Endothelial cell of umbilical vein (primary cell): ENCODE data around the gene ANKRD23. TPM values are rescaled to one million over a fixed set of nuclear protein-coding genes. Genes with fewer than 3 reads are reported as not detected.

Experiments
- BruUV-seq: library from RNA; stranded (reverse); fragments of 400-500 nt; replicated peaks from 2 replicates; lab custom pipeline; 2021; lab: Mats Ljungman, UMichigan
- CTCF ChIA-PET: fragments of 300-600, 350-600 bp; sonication (Branson Sonifier 250); formaldehyde crosslinking; loops from one replicate; lab custom pipeline; 2021; ENCODE audit warnings: antibody characterized with exemption, inconsistent platforms; lab: Charles Lee
- POLR2A ChIA-PET: fragments of 300-600, 350-600 bp; sonication (Branson Sonifier 250); formaldehyde crosslinking; loops from one replicate; lab custom pipeline; 2021; ENCODE audit warnings: antibody characterized with exemption, inconsistent platforms; lab: Charles Lee
- DNase-seq: peaks from one replicate; pipeline ENCODE4 v3.0.0-alpha.2; 2011; ENCODE audit warnings: low read depth, low spot score
- FAIRE-seq: peaks from 2 replicates; lab custom pipeline; 2011; peaks lifted over from hg19 to GRCh38; lab: Jason Lieb, UNC
- H2AFZ ChIP-seq: 2 replicates; pipeline ENCODE4 v1.6.0; 2012; ENCODE audit warnings: low read depth, low read length, control low read depth, inconsistent platforms
- H3K27ac ChIP-seq: 2 replicates; pipeline ENCODE4 v1.5.1; 2011; ENCODE audit warnings: low read depth, mild to moderate bottlenecking, control low read depth, low read length, moderate library complexity; ENCODE audit not compliant: insufficient read depth
- H3K27me3 ChIP-seq, 2 experiments: 2 replicates each; pipeline versions ENCODE4 v1.6.0 to v1.6.1; 2011; ENCODE audit warnings: low read length in 2 of 2, mixed read lengths in 1 of 2; ENCODE audit not compliant: control insufficient read depth in 2 of 2, insufficient read depth in 2 of 2
- H3K36me3 ChIP-seq, 2 experiments: 2 replicates in 1 of 2; 3 replicates in 1 of 2; pipeline ENCODE4 v1.5.1; 2011; ENCODE audit warnings: low read length in 2 of 2, mild to moderate bottlenecking in 1 of 2, moderate library complexity in 1 of 2; ENCODE audit not compliant: control insufficient read depth in 2 of 2, insufficient read depth in 2 of 2; ENCODE audit errors: extremely low read depth in 1 of 2
- H3K4me1 ChIP-seq: 3 replicates; pipeline ENCODE4 v1.5.1; 2011; ENCODE audit warnings: mild to moderate bottlenecking, low read length; ENCODE audit not compliant: control insufficient read depth, insufficient read depth; ENCODE audit errors: extremely low read depth
- H3K4me2 ChIP-seq: 2 replicates; pipeline ENCODE4 v1.6.1; 2011; ENCODE audit warnings: low read length, control low read depth, mixed read lengths; ENCODE audit not compliant: insufficient read depth
- H3K4me3 ChIP-seq, 3 experiments: fragments of 200-600 bp in 1 of 3; sonication (generic), shearing (Covaris generic) in 1 of 3; replicated peaks in 1 of 3; 2 replicates each; pipeline ENCODE4 v1.5.1; 2011 to 2016; ENCODE audit warnings: control low read depth in 3 of 3, low read length in 3 of 3, mild to moderate bottlenecking in 2 of 3, inconsistent platforms in 1 of 3, low read depth in 1 of 3, moderate library complexity in 1 of 3; ENCODE audit not compliant: insufficient read depth in 1 of 3
- H3K79me2 ChIP-seq: 2 replicates; pipeline ENCODE4 v1.6.0; 2012; ENCODE audit warnings: low read length, inconsistent platforms; ENCODE audit not compliant: control insufficient read depth, insufficient read depth
- H3K9ac ChIP-seq: replicated peaks from 2 replicates; pipeline ENCODE3; 2011; ENCODE audit warnings: low read length, control low read depth; ENCODE audit not compliant: insufficient read depth; ENCODE audit errors: extremely low read depth
- H3K9me1 ChIP-seq: replicated peaks from 3 replicates; pipeline ENCODE4 v1.6.0; 2011; ENCODE audit warnings: mild to moderate bottlenecking, low read length; ENCODE audit not compliant: control insufficient read depth, insufficient read depth; ENCODE audit errors: extremely low read depth
- H3K9me3 ChIP-seq: replicated peaks from 2 replicates; pipeline ENCODE4 v1.5.1; 2012; ENCODE audit warnings: low read length, inconsistent platforms; ENCODE audit not compliant: control insufficient read depth, insufficient read depth
- H4K20me1 ChIP-seq: replicated peaks from 2 replicates; pipeline ENCODE3; 2011; ENCODE audit warnings: mild to moderate bottlenecking, low read length; ENCODE audit not compliant: control insufficient read depth, insufficient read depth; ENCODE audit errors: extremely low read depth
- EZH2 ChIP-seq: IDR thresholded peaks from 2 replicates; pipeline ENCODE4 v1.6.1; 2012; ENCODE audit warnings: borderline replicate concordance, low read depth, mild to moderate bottlenecking, moderate library complexity, low read length, inconsistent platforms; ENCODE audit not compliant: severe bottlenecking
- GATA2 ChIP-seq: IDR thresholded peaks from 2 replicates; pipeline ENCODE4 v1.7.0; 2011; ENCODE audit warnings: low read depth, mild to moderate bottlenecking, moderate library complexity, mixed read lengths, low read length; ENCODE audit not compliant: insufficient read length, insufficient read depth
- JUN ChIP-seq: IDR thresholded peaks from 2 replicates; pipeline ENCODE4 v1.6.1; 2011; ENCODE audit warnings: borderline replicate concordance, low read depth; ENCODE audit not compliant: insufficient read length, insufficient read depth
- MYC ChIP-seq: IDR thresholded peaks from one replicate; pipeline ENCODE4 v1.6.1; 2011; ENCODE audit warnings: mild to moderate bottlenecking, low read depth, low read length
- POLR2A ChIP-seq: IDR thresholded peaks from 2 replicates; pipeline ENCODE4 v1.6.1; 2012; ENCODE audit warnings: low read depth, mild to moderate bottlenecking, control low read depth, low read length
- dilution Hi-C: fragments of 300-500 bp; cut with MboI; formaldehyde crosslinking; loops from one replicate; pipeline ENCODE4 v1.15.0; 2019; ENCODE audit warnings: low sequenced_read_pairs; ENCODE audit not compliant: extremely low pct_ligation_motif_present
- intact Hi-C: fragments of 100-400 bp; cut with micrococcal nuclease; formaldehyde crosslinking; loops from one replicate; pipeline ENCODE4 v1.10.0; 2022
- polyA plus RNA-seq, 4 experiments: library from polyadenylated mRNA; depleted of rRNA in 3 of 4; stranded (reverse) in 3 of 4; unstranded in 1 of 4; fragments of >200 nt; gene quantifications; 2 replicates each; pipeline versions ENCODE4 v1.2.1 to v1.2.3, GENCODE V29; 2011 to 2012; ENCODE audit warnings: missing spikeins in 1 of 4
- total RNA-seq: library from RNA; stranded (reverse); gene quantifications from 2 replicates; pipeline ENCODE4 v1.2.3, GENCODE V29; 2021
- TF ChIP-seq, protein P1 (sequence below): IDR thresholded peaks from 2 replicates; pipeline ENCODE4 v1.6.1; 2011; ENCODE audit not compliant: insufficient read depth, insufficient read length

ANKRD23 gene
- total and polyA plus RNA-seq, 2 donors (not counting 3 experiments of a cell fraction or from before 2014, with no cell fraction given) = 1.7 to 3.6 TPM

DNA sequence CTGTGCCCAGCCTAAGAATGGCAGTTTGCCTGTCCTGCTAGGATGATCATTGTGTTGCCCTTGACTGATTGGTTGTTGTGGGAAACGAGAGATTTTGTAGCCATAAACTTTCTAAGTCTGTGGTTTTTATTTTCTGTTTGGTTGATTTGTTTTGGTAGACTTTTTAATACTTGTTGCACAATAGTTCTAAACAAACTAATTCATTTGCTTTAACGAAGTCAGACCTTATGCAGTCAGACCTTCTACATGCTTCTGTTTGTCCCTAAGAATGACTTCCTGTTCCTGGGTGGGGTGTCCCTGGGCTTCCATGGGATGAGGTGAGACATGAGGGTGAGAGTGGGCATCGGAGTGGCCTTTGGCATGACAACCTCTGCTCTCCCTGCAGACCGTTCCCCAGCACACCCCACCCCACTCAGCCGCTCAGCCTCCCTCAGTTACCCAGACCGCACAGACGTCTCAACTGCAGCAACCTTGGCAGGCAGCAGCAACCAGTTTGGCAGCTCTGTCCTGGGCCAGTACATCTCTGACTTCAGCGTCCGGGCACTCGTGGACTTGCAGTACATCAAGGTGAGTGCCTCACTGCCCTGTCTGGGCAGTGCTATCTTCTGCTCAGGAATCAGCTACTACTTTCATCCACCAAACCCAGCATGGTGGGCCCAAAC is 35.5 kb downstream of the ANKRD23 start:
- Histone ChIP-seq H2AFZ (no peak overlapping the region), H3K9me3 (no peaks in the 10 kb centered on the region), H3K4me3 (no peak overlapping the region), H3K4me1 (no peaks in the 10 kb centered on the region), H4K20me1 (no peaks in the 10 kb centered on the region), H3K79me2 (no peaks in the 10 kb centered on the region), H3K36me3 (no peaks in the 10 kb centered on the region), H3K9me1 (no peaks in the 10 kb centered on the region), H3K27ac (no peak overlapping the region), H3K9ac (no peak overlapping the region), H3K27me3 (no peaks in the 10 kb centered on the region), H3K4me2 (no peak overlapping the region)
- no peak for FAIRE-seq
- intact Hi-C loops (no loop called here), dilution Hi-C loops (no loop called here)
- no peak for DNase-seq
- TF ChIP-seq, protein P1, sequence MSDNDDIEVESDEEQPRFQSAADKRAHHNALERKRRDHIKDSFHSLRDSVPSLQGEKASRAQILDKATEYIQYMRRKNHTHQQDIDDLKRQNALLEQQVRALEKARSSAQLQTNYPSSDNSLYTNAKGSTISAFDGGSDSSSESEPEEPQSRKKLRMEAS = no peak
- TF ChIP-seq EZH2 (no peak), MYC (no peak), POLR2A (no peak), JUN (no peak)
- ChIA-PET CTCF (no interaction called here), POLR2A (no interaction called here)
- BruUV-seq = no TSS peak

DNA sequence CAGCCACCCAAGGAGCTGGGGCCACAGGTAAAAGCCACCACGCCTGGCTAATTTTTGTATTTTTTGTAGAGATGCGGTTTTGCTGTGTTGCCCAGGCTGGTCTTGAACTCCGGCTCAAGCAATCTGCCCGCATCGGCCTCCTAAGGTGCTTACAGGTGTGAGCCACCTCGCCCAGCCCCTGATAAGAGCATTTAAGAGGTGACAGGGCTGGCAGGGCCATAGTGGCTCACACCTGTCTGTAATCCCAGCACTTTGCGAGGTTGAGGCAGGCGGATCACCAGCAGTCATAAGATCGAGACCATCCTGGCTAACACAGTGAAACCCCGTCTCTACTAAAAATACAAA is 36.7 kb downstream of the ANKRD23 start:
- no peaks in the 10 kb centered on the region for H3K4me1 ChIP-seq
- H3K79me2 ChIP-seq = no peaks in the 10 kb centered on the region
- H4K20me1 ChIP-seq = no peaks in the 10 kb centered on the region
- BruUV-seq = no TSS peak
- no peak for FAIRE-seq
- intact Hi-C loops = no loop called here
- H3K4me2 ChIP-seq = no peak overlapping the region
- H2AFZ ChIP-seq = no peak overlapping the region
- no peaks in the 10 kb centered on the region for H3K27me3 ChIP-seq
- TF ChIP-seq POLR2A (no peak), GATA2 (no peak)
- no peak overlapping the region for H3K4me3 ChIP-seq
- no peak overlapping the region for H3K27ac ChIP-seq
- DNase-seq = no peak
- H3K36me3 ChIP-seq = no peaks in the 10 kb centered on the region
- H3K9ac ChIP-seq = no peak overlapping the region
- dilution Hi-C loops = no loop called here
- CTCF ChIA-PET = interaction anchor here (1.9 kb wide), 1 partner anchor 9 kb away, joined by 5 read pairs; the partner anchor contains the start of gene CNNM3
- no peaks in the 10 kb centered on the region for H3K9me3 ChIP-seq
- H3K9me1 ChIP-seq = no peaks in the 10 kb centered on the region
- POLR2A ChIA-PET = interaction anchor here (0.6 kb wide), 2 partner anchors 16 to 51 kb away, joined by 4 to 14 read pairs; partner anchors contain the start of gene ANKRD39
